ENCODE results near the gene PRSS33.

The PRSS33 gene

DNA sequence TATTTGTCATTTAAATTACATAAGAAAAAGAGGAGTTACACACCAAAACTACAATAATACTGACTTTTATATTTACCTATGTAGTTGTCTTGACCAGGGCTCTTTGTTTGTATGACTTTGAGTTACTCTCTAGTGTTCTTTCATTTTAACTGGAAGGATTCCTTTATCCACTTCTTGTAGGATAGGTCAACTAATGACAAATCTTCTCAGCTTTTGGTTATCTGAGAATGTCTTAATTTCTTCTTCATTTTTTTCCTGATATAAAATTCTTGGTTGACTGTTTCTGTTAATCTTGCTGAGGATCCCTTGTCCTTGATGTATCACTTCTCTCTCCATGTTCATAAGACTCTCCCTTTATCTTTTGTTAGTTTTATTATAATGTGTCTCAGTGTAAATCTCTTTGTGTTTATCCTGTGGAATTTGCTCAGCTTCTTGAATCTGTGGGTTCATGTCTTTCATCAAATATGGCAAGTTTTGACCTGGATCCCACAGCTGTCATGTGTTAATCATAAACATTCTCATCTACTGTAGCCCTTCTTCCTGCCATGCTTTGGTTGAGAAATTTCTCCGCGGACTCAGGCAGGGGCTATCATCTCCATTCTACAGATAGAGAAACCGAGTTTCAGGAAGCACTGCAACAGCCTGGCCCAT, 16.3 kb upstream of the PRSS33 start:
- in situ Hi-C loops (cut with MboI; ENCODE audit: low sequenced_read_pairs), result no loop called here

DNA sequence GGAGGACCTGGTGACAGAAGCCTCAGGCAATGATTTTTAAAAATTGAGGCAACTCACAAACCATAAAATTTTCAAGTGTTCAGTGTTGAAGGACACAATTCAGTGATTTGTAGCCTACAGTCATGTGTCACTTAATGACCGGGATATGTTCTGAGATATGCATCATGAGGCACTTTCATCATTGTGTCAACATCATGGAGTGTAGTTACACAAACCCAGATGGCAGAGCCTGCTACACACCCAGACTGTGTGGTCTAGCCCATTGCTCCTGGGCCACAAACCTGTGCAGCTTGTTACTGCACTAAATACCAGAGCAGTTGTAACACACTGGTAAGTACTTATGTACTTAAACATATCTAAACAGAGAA, 12.5 kb upstream of the PRSS33 start:
- in situ Hi-C loops (cut with MboI; ENCODE audit: low sequenced_read_pairs), result no loop called here

DNA sequence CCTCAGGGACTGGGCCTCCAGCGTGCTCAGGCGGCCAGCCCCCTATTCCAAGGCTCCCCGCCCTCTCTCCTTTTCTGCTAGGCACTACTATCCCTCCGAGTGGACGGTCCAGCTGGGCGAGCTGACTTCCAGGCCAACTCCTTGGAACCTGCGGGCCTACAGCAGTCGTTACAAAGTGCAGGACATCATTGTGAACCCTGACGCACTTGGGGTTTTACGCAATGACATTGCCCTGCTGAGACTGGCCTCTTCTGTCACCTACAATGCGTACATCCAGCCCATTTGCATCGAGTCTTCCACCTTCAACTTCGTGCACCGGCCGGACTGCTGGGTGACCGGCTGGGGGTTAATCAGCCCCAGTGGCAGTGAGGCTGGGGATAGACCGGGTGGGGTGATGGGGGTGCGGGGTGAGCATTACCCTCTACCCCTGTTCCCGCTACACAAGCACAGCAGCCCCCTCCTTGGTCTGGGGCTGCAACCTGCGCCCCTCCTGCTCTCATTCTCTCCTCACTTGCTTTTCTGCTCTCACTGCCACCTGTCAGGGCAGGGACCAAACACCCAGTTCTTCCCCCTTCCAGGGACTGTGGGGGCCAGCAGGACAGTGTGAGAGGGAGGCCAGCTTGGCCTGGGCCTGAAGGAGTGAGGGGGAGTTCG, 12.0 kb upstream of the PRSS33 start:
- in situ Hi-C loops (cut with MboI; ENCODE audit: low sequenced_read_pairs), result no loop called here

DNA sequence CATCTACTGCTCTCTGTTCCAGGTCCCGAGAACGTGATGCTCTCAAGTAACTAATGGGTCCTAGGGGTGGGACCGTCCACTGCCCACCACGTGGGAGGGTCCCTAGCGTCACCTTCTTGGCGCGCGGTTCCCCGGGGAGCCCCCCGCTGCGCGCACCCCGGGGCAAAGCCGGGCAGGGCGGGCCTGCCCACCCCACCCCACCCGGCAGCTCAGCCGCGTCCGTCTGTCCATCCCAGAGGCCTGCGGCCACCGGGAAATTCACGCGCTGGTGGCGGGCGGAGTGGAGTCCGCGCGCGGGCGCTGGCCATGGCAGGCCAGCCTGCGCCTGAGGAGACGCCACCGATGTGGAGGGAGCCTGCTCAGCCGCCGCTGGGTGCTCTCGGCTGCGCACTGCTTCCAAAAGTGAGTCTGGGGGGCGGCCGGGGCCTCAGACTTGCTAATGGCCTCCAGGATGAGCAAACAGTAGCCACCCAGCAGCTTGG, 11.4 kb upstream of the PRSS33 start:
- in situ Hi-C loops (cut with MboI; ENCODE audit: low sequenced_read_pairs), result no loop called here

DNA sequence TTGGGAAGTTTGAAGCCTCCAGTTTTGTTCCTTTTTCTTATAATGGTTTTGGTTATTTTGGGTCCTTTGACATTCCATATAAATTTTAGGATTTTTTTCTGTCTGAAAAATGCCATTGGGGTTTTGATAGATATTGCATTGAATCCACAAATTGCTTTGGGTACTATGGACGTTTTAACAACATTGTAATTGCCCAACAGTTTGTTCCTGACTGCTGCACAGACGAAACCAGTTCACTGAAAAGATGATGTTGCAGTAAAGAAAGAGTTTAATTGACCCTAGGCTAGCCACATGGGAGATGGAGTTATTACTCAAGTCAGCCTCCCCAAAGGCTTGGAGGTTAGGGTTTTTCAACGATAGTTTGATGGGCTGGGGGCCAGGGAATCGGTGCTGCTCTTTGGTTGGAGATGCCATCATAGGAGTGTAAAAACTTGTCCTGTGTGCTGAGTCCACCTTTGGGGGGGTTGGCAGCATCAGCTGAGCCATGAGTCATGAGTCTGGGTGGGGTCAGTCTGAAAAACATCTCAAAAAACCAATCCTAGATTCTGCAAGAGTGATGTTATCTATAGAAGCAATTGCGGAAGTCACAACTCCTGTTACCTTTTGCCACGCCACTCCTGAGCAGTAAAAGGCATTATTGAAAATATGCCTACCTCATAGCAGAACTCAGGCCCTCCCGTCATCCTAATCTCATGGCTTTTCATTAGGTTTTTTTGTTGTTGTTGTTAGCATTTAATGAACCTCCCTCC, 8.2 kb upstream of the PRSS33 start:
- in situ Hi-C loops (cut with MboI; ENCODE audit: low sequenced_read_pairs), result no loop called here

DNA sequence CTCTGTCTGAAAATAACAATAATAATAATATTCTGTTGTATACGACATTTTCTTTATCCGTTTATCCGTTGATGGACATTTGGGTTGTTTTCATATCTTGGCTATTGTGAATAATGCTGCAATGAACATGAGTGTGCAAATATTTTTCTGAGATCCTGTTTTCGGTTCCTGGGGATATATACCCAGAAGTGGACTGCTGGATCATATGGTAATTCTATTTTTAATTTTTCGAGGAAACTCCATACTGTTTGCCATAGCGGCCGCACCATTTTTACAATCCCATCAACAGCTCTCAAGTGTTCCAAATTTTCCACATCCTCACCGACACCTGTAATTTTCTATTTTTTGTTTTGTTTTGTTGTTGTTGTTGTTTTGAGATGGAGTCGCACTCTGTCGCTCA, 5.6 kb upstream of the PRSS33 start:
- in situ Hi-C loops (cut with MboI; ENCODE audit: low sequenced_read_pairs), result no loop called here

DNA sequence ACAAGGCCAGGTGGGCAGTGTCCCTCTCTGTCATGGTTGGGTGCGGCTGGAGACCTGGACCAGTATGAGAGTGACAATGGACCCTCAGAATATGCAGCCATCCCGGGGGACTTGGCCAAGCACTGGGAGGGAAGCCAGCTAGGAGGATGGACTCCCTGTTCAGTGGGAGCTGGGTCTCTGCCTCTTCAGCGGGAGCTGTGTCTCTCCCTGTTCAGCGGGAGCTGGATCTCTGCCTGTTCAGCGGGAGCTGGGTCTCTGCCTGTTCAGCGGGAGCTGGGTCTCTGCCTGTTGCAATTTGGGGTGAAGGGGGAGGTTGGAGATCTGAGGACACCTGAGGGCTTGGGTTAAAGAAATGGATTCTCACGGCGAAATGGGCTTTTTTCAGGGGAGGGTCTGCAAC, 3.8 kb upstream of the PRSS33 start:
- in situ Hi-C loops (cut with MboI; ENCODE audit: low sequenced_read_pairs), result no loop called here

DNA sequence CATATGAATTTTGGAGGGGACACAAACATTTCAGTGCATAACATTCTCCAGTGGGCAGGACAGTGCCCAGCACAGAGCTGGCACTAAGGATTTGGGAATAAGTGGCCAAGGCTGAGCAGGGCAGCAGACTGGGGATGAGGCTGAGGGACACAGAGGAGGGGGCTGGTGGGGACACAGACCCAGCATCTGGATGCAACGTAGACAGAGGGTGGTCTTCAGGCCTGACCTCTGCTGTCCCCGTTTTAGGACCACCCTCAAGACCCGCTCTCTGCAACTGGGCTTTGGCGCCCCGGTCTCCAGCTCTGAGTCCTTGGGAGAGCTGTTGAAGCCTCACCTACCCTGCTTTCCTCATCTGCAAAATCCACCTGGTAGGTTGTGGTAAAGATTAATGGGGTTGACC, 3.3 kb upstream of the PRSS33 start:
- in situ Hi-C loops (cut with MboI; ENCODE audit: low sequenced_read_pairs), result no loop called here

DNA sequence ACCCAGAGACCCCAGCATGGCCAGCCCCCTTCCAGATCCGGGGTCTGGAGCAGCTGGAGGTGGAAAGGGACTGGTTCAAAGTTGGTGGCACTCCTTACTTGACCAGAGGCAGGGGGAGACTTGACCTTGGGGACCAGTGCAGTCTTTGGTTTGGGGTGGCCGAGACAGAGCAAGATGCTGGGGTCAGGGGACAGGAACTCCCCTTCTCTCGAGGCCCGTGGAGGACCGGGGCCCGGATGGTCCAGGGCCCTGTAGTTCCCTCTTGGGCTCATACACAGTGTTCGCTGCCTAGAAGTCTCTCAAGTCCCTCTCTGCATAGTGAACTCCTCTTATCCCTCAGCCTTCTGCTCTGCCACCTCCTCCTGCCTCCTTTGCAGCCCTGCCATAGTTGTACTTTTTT, 601 bp upstream of the PRSS33 start:
- in situ Hi-C loops (cut with MboI; ENCODE audit: low sequenced_read_pairs), result no loop called here

DNA sequence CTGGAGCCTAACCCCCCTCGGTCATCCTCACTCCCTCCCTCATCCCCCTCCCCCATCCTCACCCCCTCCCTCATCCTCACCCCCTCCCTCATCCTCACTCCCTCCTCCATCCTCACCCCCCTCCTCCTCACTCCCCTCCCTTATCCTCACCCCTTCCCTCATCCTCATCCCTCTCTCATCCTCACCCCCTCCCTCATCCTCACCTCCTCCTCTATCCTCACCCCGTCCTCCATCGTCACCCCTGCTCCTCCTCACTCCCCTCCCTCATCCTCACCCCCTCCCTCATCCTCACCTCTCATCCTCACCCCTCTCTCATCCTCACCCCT, 571 bp downstream of the PRSS33 start:
- in situ Hi-C loops (cut with MboI; ENCODE audit: low sequenced_read_pairs), result no loop called here

DNA sequence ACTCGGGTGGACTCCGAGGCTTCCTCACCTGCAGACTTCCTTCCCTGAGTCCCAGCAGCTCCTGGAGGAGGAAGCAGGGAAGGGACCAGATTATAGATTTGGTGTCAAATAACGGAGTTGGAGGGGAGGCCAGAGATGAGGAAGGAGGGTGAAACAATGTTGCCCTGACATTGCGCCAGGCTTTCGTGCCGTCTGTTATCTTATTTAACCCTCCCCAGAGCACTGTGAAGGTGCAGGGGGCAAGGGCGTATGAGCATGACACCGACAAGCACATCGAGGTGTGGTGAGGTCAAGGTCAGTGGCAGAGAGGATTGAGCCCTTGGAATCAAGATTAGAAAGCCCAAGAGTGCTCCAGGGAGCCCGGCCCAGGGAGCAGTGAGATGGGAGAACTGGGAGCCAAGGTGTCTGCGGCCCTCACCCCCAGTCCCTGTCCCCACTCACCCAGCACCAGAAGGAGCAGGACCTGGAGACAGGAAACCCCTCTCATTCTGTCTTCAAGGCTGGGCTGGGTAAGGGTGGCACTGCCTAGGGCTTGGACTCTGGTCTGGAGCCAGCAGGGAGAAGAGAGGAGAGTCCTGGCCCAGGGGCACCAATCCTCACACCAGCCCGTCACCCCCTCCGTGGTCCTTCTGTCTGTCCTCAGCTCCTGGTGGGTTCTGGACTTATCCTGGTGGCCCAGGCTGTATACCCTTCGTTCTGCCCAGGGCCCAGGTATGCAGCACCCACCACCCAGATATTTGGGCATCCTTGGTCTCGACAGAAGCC, 1.1 kb downstream of the PRSS33 start:
- in situ Hi-C loops (cut with MboI; ENCODE audit: low sequenced_read_pairs), result no loop called here

DNA sequence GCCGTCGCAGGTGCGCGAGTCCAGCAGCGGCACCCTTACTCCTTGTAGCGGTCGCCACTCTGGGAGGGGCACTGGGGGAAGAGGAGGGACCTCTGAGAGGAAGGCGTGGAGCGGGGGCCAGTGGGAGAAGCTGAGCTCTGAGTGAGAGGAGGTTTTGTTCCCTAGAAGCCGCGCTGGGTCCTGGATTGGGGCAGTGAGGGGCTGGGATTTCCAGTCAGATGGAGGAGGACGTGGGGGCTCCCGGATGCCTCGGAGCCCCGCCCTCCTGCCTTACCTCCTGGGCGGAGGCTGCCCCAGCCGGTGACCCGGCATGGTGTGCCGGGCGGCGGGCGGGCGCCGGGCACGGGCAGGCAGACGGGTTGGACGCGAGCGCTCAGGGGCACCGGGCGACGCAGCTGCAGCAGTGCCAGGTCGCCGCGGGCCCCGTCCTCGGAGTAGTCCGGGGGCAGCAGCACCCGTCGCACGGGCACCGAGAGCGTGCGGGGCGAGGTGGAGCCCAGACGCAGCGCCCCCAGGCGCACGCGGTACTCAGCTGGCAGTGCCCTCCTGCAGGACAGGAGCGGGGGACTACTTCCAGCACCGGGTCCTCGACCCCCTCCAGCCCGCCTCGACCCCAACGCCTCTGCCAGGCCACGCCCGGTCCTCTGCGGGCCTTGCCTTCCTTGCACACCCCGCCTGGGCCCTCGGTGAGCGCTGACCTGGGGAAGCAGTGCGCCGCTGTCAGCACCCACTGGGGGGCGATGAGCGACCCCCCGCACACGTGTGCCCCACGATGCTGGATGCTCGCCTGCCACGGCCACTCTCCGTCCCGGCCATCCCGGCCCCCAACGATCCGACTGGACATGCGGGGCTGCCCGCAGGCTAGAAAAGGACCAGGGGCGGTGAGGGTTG, 2.0 kb downstream of the PRSS33 start:
- in situ Hi-C loops (cut with MboI; ENCODE audit: low sequenced_read_pairs), result no loop called here

DNA sequence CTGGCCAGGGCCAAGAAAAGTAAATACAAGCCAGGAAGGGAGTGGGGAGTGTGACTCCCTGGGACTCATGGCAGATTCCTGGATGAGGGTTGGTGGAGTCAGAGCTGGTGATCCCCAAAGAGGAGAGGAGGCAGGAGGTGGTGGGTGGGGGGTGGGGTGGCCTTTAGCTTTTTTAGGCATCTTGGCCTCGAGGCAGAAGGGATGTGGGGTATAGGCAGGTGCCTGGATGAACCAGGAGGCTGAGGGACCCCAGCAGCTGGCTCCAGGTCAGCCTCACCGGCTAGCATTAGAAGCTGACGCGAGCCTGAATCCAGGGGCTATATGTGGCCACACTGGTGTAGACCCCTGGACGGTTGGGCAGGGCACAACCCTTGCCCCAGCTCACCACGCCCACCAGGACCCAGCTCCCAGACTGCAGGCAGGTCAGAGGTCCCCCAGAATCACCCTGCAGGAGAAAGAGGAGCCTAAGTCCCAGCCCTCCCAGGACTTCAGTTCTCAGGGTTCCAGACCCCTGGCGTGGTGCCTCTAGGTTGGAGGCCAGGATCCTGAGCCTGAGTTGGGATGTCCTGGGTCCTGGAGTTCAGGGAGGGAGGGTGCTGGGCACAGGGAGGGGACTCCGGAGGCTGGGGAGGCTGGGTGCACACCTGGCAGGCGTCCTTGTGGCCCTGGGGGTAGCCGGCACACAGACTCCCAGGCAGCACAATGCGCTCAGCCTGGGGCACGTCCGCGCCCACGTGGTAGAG, 2.8 kb downstream of the PRSS33 start:
- in situ Hi-C loops (cut with MboI; ENCODE audit: low sequenced_read_pairs), result no loop called here

DNA sequence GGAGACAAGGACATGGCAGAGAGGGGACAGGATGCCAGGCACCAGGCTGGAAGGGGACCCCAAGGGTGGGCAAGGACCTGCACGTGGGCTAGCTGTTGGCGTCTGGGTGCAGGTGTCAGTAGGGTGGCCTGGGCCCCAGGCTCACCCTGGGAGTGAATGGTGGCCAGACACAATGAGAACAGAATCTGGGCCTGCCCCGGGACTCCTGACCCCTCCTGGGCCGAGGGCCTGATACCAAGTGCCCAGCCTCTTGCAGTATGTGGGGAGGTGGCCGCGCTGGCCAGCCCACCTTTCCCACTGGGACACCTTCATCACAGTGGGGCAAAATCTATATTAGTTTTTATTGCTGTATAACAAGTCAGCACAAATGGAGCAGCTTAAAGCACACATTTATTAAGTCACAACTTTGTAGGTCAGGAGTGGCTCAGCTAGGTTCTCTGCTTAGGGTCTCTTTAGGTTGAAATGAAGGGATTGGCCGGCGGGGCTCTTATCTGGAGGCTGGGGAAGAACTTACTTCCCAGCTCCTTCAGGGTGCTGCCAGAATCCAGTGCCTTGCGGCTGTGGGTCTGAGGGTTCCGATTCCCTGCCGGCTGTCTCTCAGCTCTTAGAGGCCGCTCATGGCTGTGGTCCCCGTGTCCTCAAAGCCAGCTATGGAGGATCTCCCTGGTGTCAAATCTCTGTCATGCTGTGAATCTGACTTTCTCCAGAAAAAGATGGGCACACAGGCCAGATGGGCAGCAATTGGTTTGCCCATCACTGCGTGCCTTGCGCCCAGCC, 3.6 kb downstream of the PRSS33 start:
- in situ Hi-C loops (cut with MboI; ENCODE audit: low sequenced_read_pairs), result no loop called here

DNA sequence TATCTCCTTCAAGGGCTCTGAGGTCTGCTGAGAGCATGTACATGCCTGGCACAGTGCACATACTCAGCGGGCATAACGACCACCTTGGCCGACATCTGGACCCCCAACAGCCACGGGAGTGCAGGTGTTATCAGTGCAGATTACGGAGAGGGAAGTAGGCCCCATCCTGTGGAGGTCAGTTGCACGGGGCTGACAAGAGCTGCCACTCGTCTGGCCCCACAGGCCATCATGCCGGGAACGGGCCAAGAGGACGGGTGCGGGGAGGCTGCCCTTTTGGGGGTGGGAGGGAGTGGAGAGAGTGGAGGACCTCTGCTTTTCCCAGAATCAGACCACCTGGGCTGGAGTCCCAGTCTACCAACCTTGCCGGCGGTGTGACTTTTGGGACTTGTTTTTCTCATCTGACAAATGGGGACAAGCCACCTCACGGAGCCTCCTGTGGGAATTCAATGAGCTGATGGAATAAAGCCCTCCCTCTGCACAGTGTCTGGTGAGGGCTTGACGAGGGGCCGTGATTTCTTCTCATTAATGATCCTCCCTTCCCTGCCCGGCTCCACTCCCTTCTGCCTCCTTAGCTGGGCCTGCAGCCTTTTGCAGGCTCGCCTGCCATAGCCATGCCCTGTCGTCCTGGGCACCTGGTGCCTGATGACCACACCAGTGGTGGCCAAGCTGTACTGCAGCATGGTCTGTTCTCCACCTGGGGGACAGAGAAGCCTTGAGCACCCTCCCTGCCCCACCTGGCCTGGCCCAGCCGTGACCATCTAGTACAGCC, 4.6 kb downstream of the PRSS33 start:
- in situ Hi-C loops (cut with MboI; ENCODE audit: low sequenced_read_pairs), result no loop called here

DNA sequence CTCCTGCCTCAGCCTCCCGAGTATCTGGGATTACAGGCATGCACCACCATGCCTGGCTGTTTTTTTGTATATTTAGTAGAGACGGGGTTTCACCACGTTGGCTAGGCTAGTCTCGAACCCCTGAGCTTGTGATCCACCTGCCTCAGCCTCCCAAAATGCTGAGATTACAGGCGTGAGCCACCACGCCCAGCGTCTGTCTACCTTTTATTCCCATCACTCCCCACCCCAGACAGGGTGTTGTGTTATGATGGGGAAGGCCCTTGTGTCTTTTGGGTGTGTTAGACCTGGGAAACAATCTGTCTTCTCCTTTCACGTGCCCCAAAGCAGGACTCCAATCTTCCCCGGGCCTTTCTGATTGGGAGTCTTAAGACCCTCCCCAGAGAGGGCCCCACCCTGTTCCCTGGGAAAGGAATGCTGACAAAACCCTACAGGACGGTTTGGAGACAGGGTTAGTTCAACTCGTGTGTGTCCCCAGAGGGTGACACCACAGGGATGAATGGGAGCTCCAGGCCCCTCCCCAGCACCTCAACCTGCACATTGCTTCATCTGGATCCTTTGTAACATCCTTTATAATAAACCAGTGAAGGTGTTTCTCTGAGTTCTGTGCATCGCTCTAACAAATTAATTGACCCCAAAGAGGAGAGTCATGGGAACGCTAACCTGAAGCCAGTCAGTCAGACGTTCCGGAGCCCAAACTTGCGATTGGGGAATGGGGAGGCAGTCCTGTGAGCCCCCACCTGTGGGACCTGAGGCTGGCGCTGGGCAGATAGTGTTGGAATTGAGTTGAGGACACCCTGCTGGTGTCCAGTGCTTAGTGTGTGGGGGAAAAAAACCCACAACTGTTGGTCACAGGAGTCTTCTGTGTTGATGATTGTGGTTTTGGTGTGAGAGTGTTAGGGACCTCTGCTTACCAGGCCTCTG, 7.1 kb downstream of the PRSS33 start:
- in situ Hi-C loops (cut with MboI; ENCODE audit: low sequenced_read_pairs), result no loop called here

DNA sequence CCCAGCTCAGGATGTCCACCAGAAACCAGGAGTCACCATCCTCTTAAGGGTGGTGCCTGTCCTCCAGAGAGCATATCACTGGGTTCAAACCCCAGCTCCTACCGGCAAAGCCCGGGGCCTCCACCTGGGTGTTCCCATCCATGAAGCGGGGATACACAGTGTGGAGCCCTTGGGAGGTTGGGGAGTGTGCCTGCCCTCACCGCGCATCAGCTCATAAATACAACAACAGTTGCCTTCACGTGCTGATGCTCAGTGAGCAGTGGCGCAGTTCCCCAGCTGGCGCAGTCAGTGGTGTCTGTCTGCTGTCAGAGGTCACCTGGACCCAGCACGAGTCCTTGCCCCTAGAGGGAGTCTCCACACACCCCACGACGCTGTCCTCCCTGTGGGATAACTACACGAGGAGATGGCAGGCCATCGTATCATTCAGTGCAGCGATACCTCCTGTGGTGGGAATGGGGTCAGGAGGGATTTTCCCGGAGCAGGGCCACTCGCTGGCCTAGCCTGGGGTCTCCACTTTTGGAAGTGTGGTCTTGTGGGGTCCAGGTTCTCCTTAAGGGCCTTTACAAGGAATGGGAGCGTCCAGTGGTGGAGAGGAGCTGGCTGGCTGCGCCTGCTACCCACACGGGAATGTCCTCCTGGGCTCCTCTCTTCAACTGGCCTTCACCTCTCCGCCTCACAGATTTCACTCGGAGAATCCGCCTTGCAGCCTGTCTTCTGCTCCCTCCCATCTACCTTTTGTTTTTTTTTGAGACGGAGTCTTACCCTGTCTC, 8.0 kb downstream of the PRSS33 start:
- in situ Hi-C loops (cut with MboI; ENCODE audit: low sequenced_read_pairs), result no loop called here
